HG03469 (cell line): ENCODE measurements around the gene MICAL2.

Experiments
- ATAC-seq: cut with Tn5 transposase; IDR thresholded peaks from one replicate; pipeline ENCODE4 v1.9.1; 2021; ENCODE audit warnings: mild to moderate bottlenecking, moderate library complexity, moderate number of reproducible peaks; ENCODE audit not compliant: unreplicated experiment

MICAL2 gene

DNA sequence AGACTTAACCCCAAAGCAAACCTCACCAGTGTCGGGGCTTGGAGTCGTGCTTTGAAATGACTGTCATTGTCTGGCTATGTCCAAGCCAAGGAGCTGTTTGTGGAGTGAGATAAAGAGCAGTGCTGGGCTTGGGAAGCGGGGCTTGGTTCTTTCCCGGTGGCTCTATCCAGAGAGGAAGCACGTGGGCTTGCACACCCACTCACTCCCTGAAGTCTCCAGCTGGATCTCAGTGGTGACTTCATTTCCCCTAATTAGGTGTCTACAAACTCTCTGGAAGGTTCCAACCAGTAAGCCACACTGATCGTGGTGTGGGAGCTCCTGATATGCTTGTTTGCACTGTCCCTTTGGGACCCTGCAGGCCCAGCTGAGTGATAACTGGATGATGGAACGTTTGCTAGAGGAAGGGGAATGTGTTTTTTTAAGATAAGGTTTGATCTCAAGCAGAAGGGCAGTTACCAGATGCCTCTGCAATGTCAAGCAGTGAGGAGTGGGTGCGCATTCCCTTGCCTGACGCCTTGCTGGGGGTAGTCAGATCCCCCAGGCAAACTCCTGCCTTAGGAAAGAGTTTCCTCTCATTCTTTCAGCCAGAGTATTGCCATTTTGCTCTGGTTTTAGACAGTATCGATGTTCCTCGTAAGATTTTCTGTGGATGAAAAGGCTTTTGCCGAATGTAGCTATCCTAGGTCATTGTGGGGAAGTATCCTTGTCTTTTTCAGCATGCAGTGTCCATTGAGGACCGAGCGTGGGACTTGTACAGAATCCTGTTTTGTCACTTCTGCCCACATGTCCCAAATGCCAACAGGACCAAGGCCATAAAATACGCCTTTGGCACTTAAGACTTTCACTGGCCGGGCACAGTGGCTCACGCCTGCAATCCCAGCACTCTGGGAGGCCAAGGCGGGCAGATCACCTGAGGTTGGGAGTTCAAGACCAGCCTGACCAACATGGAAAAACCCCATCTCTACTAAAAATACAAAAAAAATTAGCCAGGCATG is 90.9 kb downstream of the MICAL2 start:
- no peak for ATAC-seq

DNA sequence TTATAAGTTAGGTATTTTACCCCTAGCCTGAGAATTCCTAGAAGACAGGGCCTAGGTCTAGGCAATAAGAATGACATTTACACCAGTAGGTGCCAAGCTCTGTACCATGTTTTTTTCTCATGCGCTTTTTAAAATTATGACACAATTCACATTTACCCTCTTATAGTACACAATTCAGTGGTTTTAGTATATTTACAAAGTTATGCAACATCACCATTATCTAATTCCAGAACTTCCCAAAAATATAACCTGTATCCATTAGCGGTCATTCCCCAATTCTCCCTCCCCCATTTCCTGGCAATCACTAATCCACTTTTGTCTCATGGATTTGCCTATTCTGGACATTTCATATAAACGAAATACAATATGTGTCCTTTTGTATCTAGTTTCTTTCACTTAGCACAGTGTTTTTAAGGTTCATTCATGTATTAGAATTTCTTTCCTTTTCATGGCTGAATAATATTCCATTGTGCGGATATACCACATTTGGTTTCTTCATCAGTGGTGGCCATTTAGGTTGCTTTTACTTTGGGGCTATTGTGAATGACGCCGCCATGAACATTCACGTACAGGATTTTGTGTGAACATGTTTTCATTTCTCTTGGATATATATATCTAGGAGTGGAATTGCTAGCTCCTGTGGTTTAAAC is 92.4 kb downstream of the MICAL2 start:
- ATAC-seq = no peak

DNA sequence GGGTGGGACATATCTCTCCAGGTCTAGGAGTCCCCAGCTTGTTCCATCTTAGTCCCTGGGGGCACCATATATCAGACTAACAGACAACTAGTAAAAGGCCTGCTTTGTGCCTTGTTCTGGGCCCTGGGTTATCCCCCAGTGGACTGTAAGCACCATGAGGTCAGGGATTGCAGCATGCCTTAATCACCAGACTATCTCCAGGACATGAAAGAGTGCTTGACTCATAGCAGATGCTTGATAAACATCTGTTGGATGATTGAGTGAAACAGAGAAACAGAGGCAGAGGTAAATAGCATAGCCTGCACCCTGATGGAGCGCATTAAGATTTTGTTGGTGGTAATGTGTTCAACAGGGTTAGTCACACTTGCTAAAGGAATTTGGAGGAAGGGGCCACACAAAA is 94.1 kb downstream of the MICAL2 start:
- ATAC-seq = no peak

DNA sequence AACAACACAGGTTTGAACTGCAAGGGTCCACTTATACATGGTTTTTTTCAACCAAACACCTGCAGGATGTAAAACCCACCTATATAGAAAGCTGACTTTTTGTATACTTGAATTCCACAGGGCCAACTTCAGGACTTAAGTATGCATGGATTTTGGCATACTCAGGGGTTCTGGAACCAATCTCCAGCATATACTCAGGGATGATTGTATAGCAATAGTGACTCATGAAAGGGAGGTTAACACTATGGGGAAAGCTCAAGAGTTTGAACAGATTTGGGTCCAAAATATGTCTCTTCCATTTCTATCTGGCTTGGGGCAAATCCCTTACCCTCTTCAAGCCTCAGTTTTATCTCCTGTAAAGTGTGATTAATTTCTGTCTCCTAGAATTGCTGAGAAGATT is 94.9 kb downstream of the MICAL2 start:
- ATAC-seq = no peak

DNA sequence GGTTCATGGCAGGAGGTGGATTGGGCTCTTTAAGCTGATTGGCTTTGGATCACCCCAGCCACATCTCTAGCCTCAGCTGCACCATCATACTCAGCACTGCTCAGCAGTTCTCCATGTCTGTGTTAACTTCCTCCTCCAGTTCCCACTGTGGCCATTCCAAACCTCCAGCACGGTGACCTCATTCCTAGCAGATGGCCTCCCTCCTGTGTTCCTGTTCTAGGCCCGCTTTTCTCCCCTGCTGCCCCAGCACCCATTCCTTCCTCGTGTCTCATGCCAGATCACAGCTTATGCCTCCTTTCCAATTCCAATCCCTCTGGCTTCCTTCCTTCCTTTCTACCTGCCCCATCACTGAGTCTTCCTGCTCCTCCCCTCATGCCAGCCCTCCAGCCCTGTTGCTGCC is 96.1 kb downstream of the MICAL2 start:
- no peak for ATAC-seq

DNA sequence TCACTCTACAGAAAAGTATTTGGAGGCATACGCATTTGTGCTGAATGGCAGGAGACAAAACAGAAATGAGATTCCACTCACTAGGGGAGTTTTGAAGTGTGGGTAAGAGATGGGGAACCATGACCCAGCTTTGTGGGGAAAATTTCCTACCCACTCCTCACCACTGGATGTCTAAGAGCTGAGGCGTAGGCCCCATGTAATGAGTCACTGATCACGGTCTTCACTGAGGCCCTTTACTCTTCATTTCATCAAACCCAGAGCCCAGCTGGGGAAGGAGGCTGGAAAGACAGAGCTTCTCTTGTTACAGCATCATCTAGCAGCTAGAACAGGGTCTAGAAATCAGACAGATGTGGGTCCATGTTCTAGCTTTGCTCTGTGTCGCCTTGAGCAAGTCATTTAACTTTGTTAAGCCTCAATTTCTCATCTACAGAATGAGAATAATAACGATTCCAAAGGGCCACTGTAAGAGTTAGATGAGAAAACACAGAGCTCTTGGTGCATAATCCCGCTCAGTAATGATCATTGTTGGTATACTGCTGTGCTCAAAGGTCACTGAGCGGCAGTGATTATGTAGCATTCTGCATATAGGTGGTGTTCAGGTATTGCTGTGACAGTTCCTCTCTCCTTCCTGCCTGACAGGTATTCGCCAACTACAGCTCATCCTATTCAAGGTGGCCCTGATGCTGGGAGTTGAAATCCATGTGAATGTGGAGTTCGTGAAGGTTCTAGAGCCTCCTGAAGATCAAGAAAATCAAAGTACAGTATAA is 97.2 kb downstream of the MICAL2 start:
- no peak for ATAC-seq

DNA sequence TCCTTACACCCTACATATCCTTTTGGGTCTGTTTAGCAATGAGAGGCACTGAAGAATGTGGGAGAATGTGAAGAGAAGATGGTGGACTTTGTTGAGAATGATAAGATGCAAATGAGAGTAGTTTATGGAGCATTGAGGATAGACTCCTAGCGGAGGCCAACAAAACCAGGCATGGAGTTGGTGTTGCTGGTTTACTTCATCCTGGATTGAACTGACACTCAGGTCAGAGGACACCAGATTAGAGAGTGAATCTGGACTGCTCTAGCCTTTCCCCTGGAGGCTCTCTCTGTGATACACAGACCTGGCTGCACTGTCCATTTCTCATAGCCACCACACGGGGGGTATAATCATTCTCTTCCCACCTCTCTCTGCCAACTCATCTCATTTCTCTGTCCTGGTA is 98.7 kb downstream of the MICAL2 start:
- ATAC-seq = no peak

DNA sequence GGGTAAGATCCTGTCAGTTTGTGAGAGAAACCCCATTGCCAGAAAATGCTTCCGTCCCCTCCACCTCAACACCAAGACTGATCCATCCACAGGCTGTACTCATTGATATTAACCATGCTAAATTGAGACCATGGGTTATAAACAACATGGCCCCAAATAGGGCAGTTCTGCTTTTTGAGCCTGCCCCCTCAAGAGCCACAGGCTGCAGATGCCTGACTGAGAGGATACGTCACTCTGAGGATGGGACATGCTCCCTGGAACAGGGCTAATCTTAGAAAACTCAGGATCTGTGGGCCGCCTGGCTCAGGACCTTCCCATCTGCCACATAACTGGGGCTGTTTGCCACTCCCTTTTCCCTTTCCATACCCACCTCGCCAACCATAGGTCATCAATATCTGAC is 99.8 kb downstream of the MICAL2 start:
- ATAC-seq = no peak

DNA sequence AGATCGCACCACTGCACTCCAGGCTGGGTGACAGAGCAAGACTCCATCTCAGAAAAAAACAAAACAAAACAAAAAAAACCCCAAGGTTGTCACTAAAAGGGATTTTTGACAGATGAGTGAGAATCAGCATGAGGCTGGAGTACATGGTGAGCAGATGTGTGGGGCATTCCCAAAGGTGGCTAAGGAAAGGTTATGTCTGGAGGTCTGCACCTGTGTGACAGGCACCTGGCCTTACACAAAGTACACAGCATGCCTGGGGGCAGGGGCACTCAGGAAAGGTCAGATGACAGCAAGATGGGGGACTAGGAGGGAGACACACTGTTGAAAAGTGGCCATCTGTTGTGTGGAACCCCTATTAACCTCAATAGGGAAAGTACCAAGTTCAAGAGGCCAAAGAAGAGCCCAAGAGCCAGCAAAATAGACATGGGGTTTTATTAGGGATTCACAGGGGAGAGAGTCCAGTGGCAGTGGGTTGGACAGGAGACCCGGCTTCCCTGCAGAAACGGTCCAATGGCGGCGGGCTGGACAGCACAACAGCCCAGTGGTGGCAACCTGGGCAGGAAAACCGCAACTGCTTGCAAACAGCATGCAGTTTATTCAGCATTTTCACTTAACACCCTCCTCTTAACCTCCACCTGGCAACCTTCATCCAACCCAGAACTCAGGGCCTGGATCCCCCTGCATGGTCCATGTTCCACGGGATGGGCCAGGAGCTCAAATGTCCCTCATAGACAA is 101.1 kb downstream of the MICAL2 start:
- no peak for ATAC-seq

DNA sequence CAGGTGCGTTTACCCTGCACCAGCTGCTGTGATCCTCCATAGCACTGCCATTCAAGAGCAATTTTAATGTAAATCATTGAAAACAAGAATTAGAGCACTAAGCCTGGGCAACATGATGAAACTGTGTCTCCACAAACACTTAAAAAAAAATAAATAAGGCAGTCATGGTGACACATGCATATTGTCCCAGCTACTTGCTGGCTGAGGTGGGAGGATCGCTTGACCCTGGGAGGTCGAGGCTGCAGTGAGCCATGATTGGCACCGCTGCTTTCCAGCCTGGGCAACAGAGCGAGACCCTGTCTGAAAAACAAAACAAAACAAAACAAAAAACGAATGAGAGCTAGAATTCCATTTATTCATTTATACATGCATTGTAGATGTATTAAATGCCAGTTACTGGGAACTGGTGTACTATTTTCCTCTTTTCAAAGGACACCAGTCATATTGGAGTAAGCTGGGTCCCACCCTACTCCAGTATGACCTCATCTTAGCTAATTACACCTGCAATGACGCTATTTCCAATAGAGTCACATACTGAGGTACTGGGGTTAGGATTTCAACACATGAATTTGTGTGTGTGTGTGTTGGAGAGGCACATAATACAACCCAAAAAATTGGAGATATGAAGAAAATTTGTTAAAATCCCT is 101.9 kb downstream of the MICAL2 start:
- no peak for ATAC-seq

DNA sequence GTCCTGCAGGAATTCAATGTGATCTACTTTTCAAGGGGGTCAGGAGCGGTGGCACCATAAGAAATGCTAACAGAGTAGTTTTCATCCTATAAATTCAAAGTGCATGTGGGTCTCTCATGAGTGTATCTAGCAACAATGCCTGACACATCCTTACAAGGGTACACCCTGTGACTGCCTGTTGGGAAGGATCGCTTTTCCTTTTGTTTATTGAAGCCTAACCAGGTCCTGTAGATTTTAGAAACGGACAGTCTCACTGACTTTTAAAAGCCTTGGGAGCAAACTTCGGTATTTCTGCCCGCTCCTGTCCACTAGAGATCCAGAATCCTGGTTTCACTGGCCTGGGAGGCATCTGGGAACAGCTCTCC is 102.4 kb downstream of the MICAL2 start:
- no peak for ATAC-seq

DNA sequence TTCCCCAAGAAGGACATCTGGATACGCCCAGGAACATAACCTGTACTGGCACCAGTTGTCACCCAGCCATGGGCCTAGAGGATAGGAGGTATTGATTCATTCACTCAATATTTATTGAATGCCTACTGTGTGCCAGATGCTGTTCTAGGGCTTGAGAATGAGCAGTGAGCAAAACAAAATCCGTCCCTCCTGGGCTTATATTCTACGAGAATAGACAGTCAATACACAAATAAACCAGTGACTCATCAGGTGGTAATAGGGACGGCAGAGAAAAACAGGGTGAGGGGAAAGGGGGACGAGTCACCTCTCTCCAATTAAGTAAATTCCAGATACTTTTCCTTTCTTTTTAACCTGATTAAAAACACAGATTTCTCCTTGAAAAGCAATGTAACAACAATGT is 103.5 kb downstream of the MICAL2 start:
- no peak for ATAC-seq

DNA sequence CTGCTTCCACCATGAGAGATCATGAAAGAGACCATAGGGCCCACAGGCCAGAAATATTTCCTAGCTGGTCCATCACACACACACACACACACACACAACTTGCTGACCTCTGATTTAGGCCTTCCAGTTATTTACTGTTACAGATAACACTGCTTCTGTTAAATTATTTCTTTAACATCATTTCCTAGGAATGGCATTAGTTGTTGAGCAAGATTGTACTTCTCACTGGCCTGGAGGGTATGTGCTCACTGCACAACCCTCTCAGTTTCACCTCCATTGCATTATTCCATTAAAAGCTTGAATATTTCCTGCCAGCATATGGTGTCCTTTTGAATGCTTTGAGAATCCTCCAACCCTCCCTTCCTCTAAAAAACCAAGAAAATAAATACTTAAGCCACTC is 104.4 kb downstream of the MICAL2 start:
- ATAC-seq = no peak

DNA sequence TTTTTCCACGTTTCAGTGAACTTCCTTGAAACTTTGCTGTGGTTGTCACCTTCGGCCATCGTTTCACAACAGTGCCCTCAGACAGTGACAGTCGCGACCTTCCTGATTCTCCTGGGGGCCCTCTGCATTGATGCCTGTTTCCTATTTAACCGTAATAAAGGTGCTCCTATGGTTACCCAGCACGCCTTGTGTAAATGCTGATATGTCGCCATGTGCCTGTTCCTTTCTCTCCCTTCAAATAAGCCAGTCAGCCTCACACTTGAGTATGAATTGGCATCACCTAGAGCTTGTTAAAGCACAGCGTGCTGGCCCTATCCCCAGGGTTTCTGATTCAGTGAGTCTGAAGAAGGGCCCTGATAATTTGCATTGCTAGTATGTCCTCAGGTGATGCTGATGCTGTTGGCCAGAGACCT is 104.8 kb downstream of the MICAL2 start:
- ATAC-seq = no peak

DNA sequence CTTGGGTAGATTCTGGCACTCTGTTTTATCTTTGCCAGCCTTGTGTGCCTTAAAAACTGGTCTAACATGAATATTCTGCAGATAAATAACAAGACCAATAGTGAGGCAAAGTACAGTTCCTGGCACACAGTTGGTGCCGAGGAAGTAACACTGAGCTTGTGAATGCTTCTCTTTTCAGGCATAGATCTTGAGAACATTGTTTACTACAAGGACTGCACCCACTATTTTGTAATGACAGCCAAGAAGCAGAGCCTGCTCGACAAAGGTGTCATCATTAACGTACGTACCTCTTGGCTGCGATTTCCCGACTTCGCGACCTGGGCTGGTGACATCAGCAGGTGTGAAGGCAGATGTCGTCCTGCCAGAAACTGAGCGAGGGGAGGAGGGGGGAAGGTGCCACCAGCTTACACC is 105.7 kb downstream of the MICAL2 start:
- ATAC-seq = no peak

DNA sequence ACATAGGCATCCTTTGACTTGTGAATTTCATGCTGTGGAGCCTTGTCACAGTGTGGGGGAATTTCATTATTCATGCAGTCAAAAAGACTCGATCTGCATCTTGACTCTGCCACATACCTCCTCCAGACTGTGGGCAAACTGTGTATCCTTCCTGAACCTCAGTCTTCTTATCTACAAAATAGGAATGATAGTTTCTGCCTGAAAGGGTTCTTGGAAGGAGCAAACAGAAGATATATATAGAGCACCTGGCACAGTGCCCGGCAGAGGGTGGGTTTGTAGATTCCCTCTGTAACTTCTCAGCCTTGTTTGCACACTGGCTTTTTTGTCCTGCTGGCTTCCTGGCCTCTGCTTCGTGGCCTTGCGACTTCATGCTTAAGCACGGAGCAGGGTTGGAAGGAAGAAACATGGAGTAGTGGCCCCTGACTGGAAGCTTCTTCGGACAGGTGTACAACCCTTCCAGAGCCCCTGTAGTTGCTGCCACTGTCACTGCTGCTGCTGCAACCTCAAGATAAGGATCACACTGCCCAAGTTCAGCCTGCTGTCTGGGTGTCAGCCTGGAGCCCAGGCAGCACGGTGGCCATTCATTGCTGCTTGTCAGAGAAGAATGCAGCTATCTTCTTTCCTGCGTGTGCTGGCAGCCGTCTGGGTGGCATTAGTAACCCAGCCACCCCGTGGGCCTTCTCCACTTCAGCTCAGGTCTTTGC is 106.4 kb downstream of the MICAL2 start:
- no peak for ATAC-seq

DNA sequence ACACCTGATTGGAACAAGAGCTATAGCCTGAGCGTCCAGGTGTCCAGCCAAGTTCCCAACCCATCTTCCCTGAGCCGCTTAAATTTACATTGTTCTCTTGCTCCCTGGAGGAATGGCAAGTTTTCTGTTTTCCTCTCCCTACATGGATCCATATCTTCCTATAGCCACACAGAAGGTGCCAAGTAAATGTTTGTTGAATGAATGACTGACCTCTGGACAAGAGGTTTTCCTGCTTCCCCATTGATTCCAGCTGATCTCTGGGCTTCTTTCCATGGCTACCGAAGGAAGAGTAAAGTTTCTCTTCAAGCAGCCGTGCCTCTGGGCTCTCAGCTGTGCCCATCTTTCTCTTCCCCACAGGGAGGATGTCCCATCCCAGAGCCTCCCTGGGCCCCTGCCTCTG is 107.5 kb downstream of the MICAL2 start:
- ATAC-seq = no peak

DNA sequence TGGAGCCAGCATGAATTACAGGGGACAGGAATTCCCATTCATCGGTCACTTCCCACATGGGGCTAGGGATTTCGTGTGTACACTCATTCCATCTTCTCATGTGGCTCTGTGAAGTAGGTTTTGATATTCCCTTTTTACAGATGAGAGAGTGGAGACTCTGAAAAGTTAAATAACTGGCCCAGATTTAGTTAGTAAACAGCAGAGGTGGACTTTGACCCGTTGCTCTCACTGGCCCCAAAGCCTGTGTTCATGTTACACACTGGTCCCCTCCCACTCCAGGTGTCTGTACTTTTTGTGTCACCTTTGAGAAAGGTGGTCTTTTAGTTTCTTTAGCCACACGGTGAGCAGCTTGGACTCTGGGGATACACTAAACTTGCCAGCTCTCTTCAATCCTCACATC is 108.5 kb downstream of the MICAL2 start:
- no peak for ATAC-seq

DNA sequence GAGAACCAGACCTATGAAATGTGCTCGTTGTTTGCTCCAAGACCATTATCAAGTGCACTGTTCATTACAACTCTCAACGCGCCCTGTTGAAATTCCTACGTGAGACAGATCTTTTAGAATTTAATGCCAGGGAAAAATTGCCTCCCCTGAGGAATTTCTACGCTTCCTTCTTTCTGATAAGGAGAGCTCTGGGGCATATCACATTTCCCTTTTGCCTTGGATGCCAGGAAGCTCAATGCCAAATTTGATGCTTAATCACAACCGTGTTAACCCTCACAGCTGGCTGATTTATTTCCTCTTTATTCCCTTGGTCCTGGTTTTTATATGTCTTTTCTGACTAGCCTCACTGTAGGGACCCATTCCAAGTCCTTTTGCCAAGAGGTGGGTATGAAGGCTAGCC is 109.4 kb downstream of the MICAL2 start:
- ATAC-seq = no peak

DNA sequence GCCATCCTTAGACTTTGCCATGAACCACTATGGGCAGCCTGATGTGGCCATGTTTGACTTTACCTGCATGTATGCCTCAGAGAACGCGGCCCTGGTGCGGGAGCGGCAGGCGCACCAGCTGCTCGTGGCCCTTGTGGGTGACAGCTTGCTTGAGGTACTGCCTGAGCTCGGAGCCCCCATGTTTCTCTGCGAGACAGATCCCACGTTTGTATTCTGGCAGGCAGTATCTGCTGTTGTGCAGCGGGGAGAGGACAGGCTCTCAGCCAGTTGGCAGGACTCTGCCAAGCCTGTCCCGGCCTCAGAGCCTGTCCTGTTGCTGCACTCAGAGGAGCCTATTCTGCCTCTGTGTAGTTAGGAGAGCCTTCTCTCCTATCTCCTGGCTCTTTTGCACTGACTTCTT is 109.9 kb downstream of the MICAL2 start:
- no peak for ATAC-seq
